Epithelial cell of proximal tubule (primary cell): Measurements from ENCODE around the gene TEX10. TPM values are rescaled to one million over a fixed set of nuclear protein-coding genes. Genes with fewer than 3 reads are reported as not detected.

Experiments used
- DNase-seq: peaks from one replicate; pipeline ENCODE4 v3.0.0-alpha.2; 2011; ENCODE audit warnings: low read depth
- H3K4me3 ChIP-seq: 2 replicates; pipeline ENCODE4 v1.5.1; 2011; ENCODE audit warnings: low read depth, mild to moderate bottlenecking, low read length
- total RNA-seq: library from RNA; depleted of rRNA; stranded (reverse); fragments of >200 nt; gene quantifications from 2 replicates; pipeline ENCODE4 v1.2.3, GENCODE V29; 2015
- TF ChIP-seq, protein P1 (sequence below): conservative IDR thresholded peaks from 2 replicates; pipeline ENCODE4 v1.5.1; 2012; ENCODE audit warnings: low read depth, mild to moderate bottlenecking, low read length

The TEX10 gene
- total RNA-seq, 1 donor from 2014 or later: 25.9 TPM

- TF ChIP-seq, protein P1, sequence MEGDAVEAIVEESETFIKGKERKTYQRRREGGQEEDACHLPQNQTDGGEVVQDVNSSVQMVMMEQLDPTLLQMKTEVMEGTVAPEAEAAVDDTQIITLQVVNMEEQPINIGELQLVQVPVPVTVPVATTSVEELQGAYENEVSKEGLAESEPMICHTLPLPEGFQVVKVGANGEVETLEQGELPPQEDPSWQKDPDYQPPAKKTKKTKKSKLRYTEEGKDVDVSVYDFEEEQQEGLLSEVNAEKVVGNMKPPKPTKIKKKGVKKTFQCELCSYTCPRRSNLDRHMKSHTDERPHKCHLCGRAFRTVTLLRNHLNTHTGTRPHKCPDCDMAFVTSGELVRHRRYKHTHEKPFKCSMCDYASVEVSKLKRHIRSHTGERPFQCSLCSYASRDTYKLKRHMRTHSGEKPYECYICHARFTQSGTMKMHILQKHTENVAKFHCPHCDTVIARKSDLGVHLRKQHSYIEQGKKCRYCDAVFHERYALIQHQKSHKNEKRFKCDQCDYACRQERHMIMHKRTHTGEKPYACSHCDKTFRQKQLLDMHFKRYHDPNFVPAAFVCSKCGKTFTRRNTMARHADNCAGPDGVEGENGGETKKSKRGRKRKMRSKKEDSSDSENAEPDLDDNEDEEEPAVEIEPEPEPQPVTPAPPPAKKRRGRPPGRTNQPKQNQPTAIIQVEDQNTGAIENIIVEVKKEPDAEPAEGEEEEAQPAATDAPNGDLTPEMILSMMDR: no peak
- DNase-seq: no peak
- no peak overlapping the region for H3K4me3 ChIP-seq
Measured at GRCh38 chr9:100379862-100380261, 27.1 kb upstream of the TEX10 start.

- DNase-seq: no peak
- TF ChIP-seq, protein P1: no peak
- no peak overlapping the region for H3K4me3 ChIP-seq
Measured at GRCh38 chr9:100377015-100377414, 24.3 kb upstream of the TEX10 start.

- no peak overlapping the region for H3K4me3 ChIP-seq
- DNase-seq: no peak
- TF ChIP-seq, protein P1: no peak
Measured at GRCh38 chr9:100375658-100376057, 22.9 kb upstream of the TEX10 start.

DNA sequence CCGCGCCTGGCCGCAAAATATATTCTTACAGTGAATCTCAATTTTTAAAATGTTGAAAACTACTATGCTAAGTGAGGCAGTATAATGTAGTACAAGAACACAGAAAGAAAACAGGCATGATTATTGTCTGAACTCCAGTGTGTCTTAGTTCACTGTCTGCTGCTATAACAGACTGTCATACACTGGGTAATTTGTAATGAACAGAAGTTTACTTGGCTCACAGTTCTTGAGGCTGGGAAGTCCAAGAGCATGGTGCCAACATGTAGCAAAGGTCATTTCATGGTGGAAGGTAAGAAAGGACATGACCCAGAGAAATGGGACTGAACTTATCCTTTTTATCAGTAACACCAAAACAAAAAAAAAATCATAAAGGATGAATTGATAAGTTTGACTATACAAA is 19.9 kb upstream of the TEX10 start:
- DNase-seq: no peak
- H3K4me3 ChIP-seq: no peak overlapping the region
- TF ChIP-seq, protein P1: no peak

GRCh38 chr9:100370064-100370723 is 17.5 kb upstream of the TEX10 start:
- H3K4me3 ChIP-seq: no peak overlapping the region
- DNase-seq: no peak
- TF ChIP-seq, protein P1: no peak

GRCh38 chr9:100368672-100369071 is 15.9 kb upstream of the TEX10 start:
- H3K4me3 ChIP-seq: no peak overlapping the region
- no peak for DNase-seq
- TF ChIP-seq, protein P1: no peak

DNA sequence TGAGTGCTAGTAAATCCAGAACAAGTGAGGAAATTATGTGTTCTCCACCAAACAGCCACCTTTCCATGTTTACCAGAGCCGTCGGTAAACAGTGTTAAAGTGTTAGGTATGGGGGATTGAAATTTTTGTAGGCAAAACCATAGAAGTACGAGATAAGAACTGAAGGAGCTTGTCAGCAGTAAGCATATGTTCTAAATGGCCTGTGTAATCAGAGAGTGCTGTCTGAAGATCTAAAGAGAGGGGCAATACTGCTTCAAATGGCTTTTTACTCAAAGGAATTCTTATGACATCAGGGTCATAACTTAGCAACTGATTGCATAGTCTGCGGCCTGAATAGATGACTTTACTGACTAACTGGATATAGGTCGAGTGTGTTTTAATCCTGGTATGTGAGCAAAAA is 13.4 kb upstream of the TEX10 start:
- TF ChIP-seq, protein P1: no peak
- DNase-seq: no peak
- H3K4me3 ChIP-seq: no peak overlapping the region
